HepG2 (cell line): ENCODE results near the gene BABAM2. TPM values are rescaled to one million over a fixed set of nuclear protein-coding genes. Genes with fewer than 3 reads are reported as not detected.

ENCODE experiments used
- ATAC-seq: fragments of 200-7000 bp; cut with Tn5 transposase; 3 replicates; pipeline ENCODE4 v1.9.1; 2020; ENCODE audit warnings: mild to moderate bottlenecking, moderate library complexity
- BruUV-seq: library from RNA; stranded (reverse); fragments of 400-500 nt; replicated peaks from 2 replicates; lab custom pipeline; 2021; lab: Mats Ljungman, UMichigan
- CTCF ChIA-PET: fragments of 300-600 bp; formaldehyde crosslinking; extraction: SDS; loops from one replicate; lab custom pipeline; 2021; ENCODE audit warnings: low total read pairs, inconsistent platforms, low intra/inter-chr PET ratio; lab: Yijun Ruan, JAX
- POLR2A ChIA-PET: fragments of 350-600 bp; sonication (Branson Sonifier 250); formaldehyde crosslinking; loops from one replicate; lab custom pipeline; 2020; ENCODE audit warnings: antibody characterized with exemption, inconsistent platforms; lab: Yijun Ruan, JAX
- DNase-seq: peaks from one replicate; pipeline ENCODE4 v3.0.0-alpha.2; 2015; ENCODE audit warnings: low spot score
- FAIRE-seq: peaks from 3 replicates; lab custom pipeline; 2011; peaks lifted over from hg19 to GRCh38; lab: Jason Lieb, UNC
- H2AFZ ChIP-seq: one replicate; pipeline ENCODE4 v1.6.1; 2011; ENCODE audit warnings: low read length, inconsistent platforms
- H3K27ac ChIP-seq: fragments of 300-600 bp; 3 replicates; pipeline ENCODE4 v1.8.0; 2011; ENCODE audit warnings: mixed run types, mild to moderate bottlenecking, mixed read lengths, low read length, inconsistent platforms; ENCODE audit not compliant: insufficient read depth; ENCODE audit errors: extremely low read length
- H3K27me3 ChIP-seq, 2 experiments: fragments of 200-600 bp in 1 of 2; 2 replicates in 1 of 2; 3 replicates in 1 of 2; pipeline versions ENCODE4 v1.6.0 to v1.8.0; 2011; ENCODE audit warnings: low read length in 2 of 2, mild to moderate bottlenecking in 2 of 2, moderate library complexity in 2 of 2, inconsistent platforms in 1 of 2; ENCODE audit not compliant: insufficient read depth in 2 of 2, control insufficient read depth in 1 of 2
- H3K36me3 ChIP-seq, 2 experiments: fragments of 200-600 bp in 1 of 2; replicated peaks in 1 of 2; 2 replicates in 1 of 2; 3 replicates in 1 of 2; pipeline versions ENCODE4 v1.5.1 to v1.8.0; 2011; ENCODE audit warnings: low read length in 2 of 2, inconsistent platforms in 1 of 2; ENCODE audit not compliant: insufficient read depth in 2 of 2, control insufficient read depth in 1 of 2
- H3K4me1 ChIP-seq: 2 replicates; pipeline ENCODE4 v1.5.1; 2012; ENCODE audit warnings: low read length, inconsistent platforms; ENCODE audit not compliant: insufficient read depth
- H3K4me2 ChIP-seq: 2 replicates; pipeline ENCODE4 v1.6.0; 2011; ENCODE audit warnings: low read depth, low read length, inconsistent platforms
- H3K4me3 ChIP-seq, 3 experiments: fragments of 200-600 bp in 1 of 3; sonication (generic), shearing (Covaris generic) in 1 of 3; replicated peaks in 1 of 3; 2 replicates each; pipeline ENCODE4 v1.5.1; 2011 to 2016; ENCODE audit warnings: low read length in 3 of 3, inconsistent platforms in 2 of 3, low read depth in 2 of 3, mild to moderate bottlenecking in 2 of 3, control low read depth in 1 of 3, mixed read lengths in 1 of 3; ENCODE audit not compliant: insufficient read depth in 1 of 3
- H3K79me2 ChIP-seq: one replicate; pipeline ENCODE4 v1.6.1; 2011; ENCODE audit warnings: low read length, inconsistent platforms; ENCODE audit not compliant: insufficient read depth
- H3K9ac ChIP-seq: 2 replicates; pipeline ENCODE4 v1.6.0; 2011; ENCODE audit warnings: mild to moderate bottlenecking, low read depth, low read length, inconsistent platforms; ENCODE audit not compliant: insufficient read depth
- H3K9me3 ChIP-seq: 2 replicates; pipeline ENCODE4 v1.5.1; 2012; ENCODE audit warnings: mild to moderate bottlenecking, low read length
- H4K20me1 ChIP-seq: 2 replicates; pipeline ENCODE4 v1.6.0; 2011; ENCODE audit warnings: inconsistent platforms, mild to moderate bottlenecking, low read length, moderate library complexity; ENCODE audit not compliant: insufficient read depth
- IRF2 ChIP-seq: IDR thresholded peaks from 2 replicates; pipeline ENCODE4 v1.6.1; 2018; ENCODE audit warnings: missing genetic modification reagents, missing compliant biosample characterization
- ZNF564 ChIP-seq: sonication (generic); formaldehyde crosslinking; IDR thresholded peaks from 2 replicates; pipeline ENCODE4 v1.8.1; 2023; ENCODE audit warnings: mild to moderate bottlenecking, missing genetic modification reagents
- WGBS: methylation state at CpG from one replicate; pipeline ENCODE4 v1.1.6; 2017; ENCODE audit warnings: low lambda C conversion rate; 5-methylcytosine and 5-hydroxymethylcytosine counted together
- in situ Hi-C: cut with HindIII; loops from 2 replicates; pipeline ENCODE4 v1.10.0; 2017; ENCODE audit warnings: low pct_unique_long_range_greater_than_20kb; ENCODE audit not compliant: extremely low pct_ligation_motif_present
- intact Hi-C: fragments of 100-400 bp; cut with micrococcal nuclease; formaldehyde crosslinking; loops from one replicate; pipeline ENCODE4 v1.10.0; 2022; ENCODE audit not compliant: unreplicated experiment
- polyA plus RNA-seq, 8 experiments: library from polyadenylated mRNA; depleted of rRNA in 3 of 8; stranded (reverse) in 7 of 8; unstranded in 1 of 8; fragments of >200 nt; fragmentation: Illumina TruSeq in 4 of 8; extraction: Trizol in 4 of 8; gene quantifications; 2 replicates each; pipeline versions ENCODE4 v1.2.1 to v1.2.3, GENCODE V29; 2011 to 2016; ENCODE audit warnings: low read depth in 4 of 8, missing spikeins in 1 of 8, mixed read lengths in 1 of 8; ENCODE audit not compliant: insufficient read depth in 1 of 8
- total RNA-seq, 5 experiments: library from RNA; depleted of rRNA; stranded (reverse); fragments of >200 nt; fragmentation: Illumina TruSeq; extraction: Trizol; gene quantifications; 2 replicates each; pipeline ENCODE4 v1.2.3, GENCODE V29; 2016; ENCODE audit warnings: low read depth in 1 of 5
- TF ChIP-seq, protein P1 (sequence below): IDR thresholded peaks from 2 replicates; pipeline ENCODE4 v1.4.0; 2020; ENCODE audit warnings: mild to moderate bottlenecking, missing genetic modification reagents

BABAM2 gene
- total and polyA plus RNA-seq, 2 of the 13 experiments (the other 11 are each of a cell fraction or from before 2014, with no cell fraction given): 24.9 to 28.0 TPM

DNA sequence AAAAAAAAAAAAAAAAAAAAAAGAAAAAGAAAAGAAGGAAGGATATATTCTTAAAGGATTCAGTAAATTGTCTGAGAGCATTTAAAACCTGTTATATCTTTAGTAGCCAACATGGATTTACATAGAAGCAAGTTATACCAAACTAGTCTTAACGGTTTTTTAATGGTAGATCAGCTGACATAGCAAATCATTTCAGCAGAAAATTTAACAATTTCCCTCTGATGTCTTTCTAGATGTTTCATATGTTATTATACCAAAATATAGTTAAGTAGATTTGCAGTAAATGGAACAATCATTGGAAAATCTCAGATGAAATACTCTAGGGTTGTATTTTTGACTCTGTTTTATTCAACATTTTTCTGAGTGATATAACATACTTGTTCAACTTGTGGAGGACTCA is 72.9 kb downstream of the BABAM2 start (continued):
- TF ChIP-seq, protein P1, sequence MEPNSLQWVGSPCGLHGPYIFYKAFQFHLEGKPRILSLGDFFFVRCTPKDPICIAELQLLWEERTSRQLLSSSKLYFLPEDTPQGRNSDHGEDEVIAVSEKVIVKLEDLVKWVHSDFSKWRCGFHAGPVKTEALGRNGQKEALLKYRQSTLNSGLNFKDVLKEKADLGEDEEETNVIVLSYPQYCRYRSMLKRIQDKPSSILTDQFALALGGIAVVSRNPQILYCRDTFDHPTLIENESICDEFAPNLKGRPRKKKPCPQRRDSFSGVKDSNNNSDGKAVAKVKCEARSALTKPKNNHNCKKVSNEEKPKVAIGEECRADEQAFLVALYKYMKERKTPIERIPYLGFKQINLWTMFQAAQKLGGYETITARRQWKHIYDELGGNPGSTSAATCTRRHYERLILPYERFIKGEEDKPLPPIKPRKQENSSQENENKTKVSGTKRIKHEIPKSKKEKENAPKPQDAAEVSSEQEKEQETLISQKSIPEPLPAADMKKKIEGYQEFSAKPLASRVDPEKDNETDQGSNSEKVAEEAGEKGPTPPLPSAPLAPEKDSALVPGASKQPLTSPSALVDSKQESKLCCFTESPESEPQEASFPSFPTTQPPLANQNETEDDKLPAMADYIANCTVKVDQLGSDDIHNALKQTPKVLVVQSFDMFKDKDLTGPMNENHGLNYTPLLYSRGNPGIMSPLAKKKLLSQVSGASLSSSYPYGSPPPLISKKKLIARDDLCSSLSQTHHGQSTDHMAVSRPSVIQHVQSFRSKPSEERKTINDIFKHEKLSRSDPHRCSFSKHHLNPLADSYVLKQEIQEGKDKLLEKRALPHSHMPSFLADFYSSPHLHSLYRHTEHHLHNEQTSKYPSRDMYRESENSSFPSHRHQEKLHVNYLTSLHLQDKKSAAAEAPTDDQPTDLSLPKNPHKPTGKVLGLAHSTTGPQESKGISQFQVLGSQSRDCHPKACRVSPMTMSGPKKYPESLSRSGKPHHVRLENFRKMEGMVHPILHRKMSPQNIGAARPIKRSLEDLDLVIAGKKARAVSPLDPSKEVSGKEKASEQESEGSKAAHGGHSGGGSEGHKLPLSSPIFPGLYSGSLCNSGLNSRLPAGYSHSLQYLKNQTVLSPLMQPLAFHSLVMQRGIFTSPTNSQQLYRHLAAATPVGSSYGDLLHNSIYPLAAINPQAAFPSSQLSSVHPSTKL (CRISPR knock-in tag): no peak

- no peak for DNase-seq
- Histone ChIP-seq H3K36me3 (no peaks in the 10 kb centered on the region), H3K4me1 (peaks cover 16% of the 10 kb centered on the region), H3K9ac (no peak overlapping the region), H3K79me2 (no peaks in the 10 kb centered on the region), H3K27me3 (no peaks in the 10 kb centered on the region), H2AFZ (no peak overlapping the region), H3K4me2 (no peak overlapping the region), H4K20me1 (no peaks in the 10 kb centered on the region), H3K27ac (no peak overlapping the region), H3K4me3 (no peak overlapping the region), H3K9me3 (peaks cover 20% of the 10 kb centered on the region)
- intact Hi-C loops: no loop called here
- ChIA-PET POLR2A (no interaction called here), CTCF (no interaction called here)
- in situ Hi-C loops: no loop called here
- no TSS peak for BruUV-seq
- FAIRE-seq: no peak
- WGBS: 98% methylated on average over 3 of the region's 3 CpGs
- TF ChIP-seq IRF2 (CRISPR knock-in tag): no peak
- peak; percentile 87; the same call in 1 of the 2 replicates for TF ChIP-seq ZNF564
- no peak for ATAC-seq
These were observed 73.5 kb downstream of the BABAM2 start for GRCh38 chr2:27964067-27964466.
